ENCODE measurements around the gene RTP5.

- TF ChIP-seq CTCF (IDR thresholded peaks at IDR 0.05 in 8 of 11, conservative IDR thresholded peaks at IDR 0.05 in 3 of 11), result no peak
- TF ChIP-seq POLR2A (IDR thresholded peaks at IDR 0.05), result no peak
Observed at GRCh38 chr2:241873081-241873802, 3.7 kb downstream of the RTP5 start.
